Large intestine (tissue), 12 donors: ENCODE data around the gene CAMKK1. TPM values are rescaled to one million over a fixed set of nuclear protein-coding genes. Genes with fewer than 3 reads are reported as not detected.

Experiments used
- DNase-seq, 2 donors: peaks; one replicate each; pipeline versions ENCODE4 v3.0.0 to v3.0.0-alpha.2; 2013
- H3K27ac ChIP-seq: one replicate; pipeline ENCODE4 v1.5.1; 2013; ENCODE audit warnings: low read length
- H3K27me3 ChIP-seq: 2 replicates; pipeline ENCODE4 v1.6.1; 2013; ENCODE audit warnings: low read length; ENCODE audit not compliant: control insufficient read depth, insufficient read depth
- H3K36me3 ChIP-seq: 2 replicates; pipeline ENCODE4 v1.6.1; 2013; ENCODE audit warnings: low read length; ENCODE audit not compliant: control insufficient read depth, insufficient read depth
- H3K4me1 ChIP-seq: one replicate; pipeline ENCODE4 v1.6.1; 2013; ENCODE audit warnings: low read length; ENCODE audit not compliant: control insufficient read depth, insufficient read depth
- H3K4me3 ChIP-seq: one replicate; pipeline ENCODE4 v1.5.1; 2013; ENCODE audit warnings: low read length
- H3K9me3 ChIP-seq: one replicate; pipeline ENCODE4 v1.6.1; 2013; ENCODE audit warnings: mild to moderate bottlenecking, low read depth, low read length, moderate library complexity; ENCODE audit not compliant: control insufficient read depth
- WGBS: methylation state at CpG from one replicate; pipeline ENCODE4 v1.1.5; 2013; ENCODE audit warnings: low lambda C conversion rate; ENCODE audit not compliant: insufficient coverage; 5-methylcytosine and 5-hydroxymethylcytosine counted together
- long read RNA-seq, 11 donors: transcript quantifications; one replicate each; lab custom pipeline, GENCODE V29; 2026
- polyA plus RNA-seq: library from polyadenylated mRNA; unstranded; fragments of 120-200 nt; gene quantifications from one replicate; pipeline ENCODE4 v1.2.1, GENCODE V29; 2013

The CAMKK1 gene
- 15.4 TPM for polyA plus RNA-seq
- long read RNA-seq, donor 1, partial matches to known transcripts = 0 of 1 reads
- long read RNA-seq, donor 1, other reads (novel, unspliced or antisense) = 0 of 1 reads
- long read RNA-seq, donor 2 = 0 reads
- long read RNA-seq, donor 3 = 0 reads
- long read RNA-seq, donor 4 = 0 reads
- long read RNA-seq, donor 5, partial matches to known transcripts = 0 of 1 reads
- long read RNA-seq, donor 5, other reads (novel, unspliced or antisense) = 0 of 1 reads
- long read RNA-seq, donor 6 = 0 reads
- long read RNA-seq, donor 7 = 0 reads
- long read RNA-seq, donor 8 = 0 reads
- long read RNA-seq, donor 9 = 0 reads
- long read RNA-seq, donor 10, partial matches to known transcripts = 0 of 1 reads
- long read RNA-seq, donor 10, other reads (novel, unspliced or antisense) = 0 of 1 reads
- long read RNA-seq, donor 11, partial matches to known transcripts = 0 of 1 reads
- long read RNA-seq, donor 11, other reads (novel, unspliced or antisense) = 0 of 1 reads

DNA sequence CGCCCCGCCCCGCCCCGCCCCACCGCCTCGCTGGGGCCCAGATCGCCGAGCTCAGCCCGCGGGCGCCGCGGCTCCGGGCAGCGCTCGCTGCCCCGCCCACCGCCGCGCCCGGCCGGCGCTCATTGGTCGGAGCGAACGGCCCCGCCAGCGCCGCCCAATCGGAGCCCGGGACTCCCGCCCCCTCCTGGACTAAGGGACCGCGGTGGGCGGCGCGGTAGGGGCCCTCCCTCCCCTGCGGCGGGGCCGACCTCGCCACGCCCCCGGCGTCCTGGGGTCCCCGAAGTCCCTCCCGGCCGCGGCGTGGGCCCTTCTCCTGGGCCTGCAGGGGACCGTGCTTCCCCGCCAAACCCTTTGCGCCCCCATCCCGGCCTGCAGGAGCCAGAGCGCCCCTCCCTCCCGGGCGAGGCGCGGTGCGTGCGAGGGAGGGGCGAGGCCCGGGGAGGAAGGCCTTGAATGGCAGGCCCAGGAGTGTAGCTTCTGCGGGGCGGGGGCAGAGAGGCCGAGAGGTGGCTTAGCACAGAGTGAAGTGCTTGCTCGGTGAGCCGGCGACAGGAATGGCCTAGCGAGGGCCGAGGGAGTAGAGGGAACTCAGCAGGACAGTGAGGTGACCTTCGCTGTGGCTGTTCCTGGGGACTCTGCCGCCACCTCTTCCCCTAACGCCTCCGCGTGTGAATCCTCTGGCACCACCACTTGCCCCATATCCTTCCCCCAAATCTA lies at the start of gene CAMKK1:
CAMKK1 (minus strand) TSS at position 51 of the 717 bp plus-strand sequence. CDS start 7,366 bp downstream, outside the sequence.
- H3K27ac ChIP-seq = peak within 1 kb of the TSS; percentile 88
- peaks cover 7% of the 10 kb centered on the region for H3K36me3 ChIP-seq
- peaks cover 34% of the 10 kb centered on the region for H3K4me1 ChIP-seq
- peak; percentile 88 to 96 for DNase-seq
- H3K4me3 ChIP-seq = peak within 1 kb of the TSS; percentile 50
- H3K27me3 ChIP-seq = no peaks in the 10 kb centered on the region
- WGBS = no CpG with 5 or more reads among the region's 75 CpGs
- H3K9me3 ChIP-seq = no peaks in the 10 kb centered on the region

GRCh38 chr17:3940965-3941698 lies 48.3 kb upstream of the CAMKK1 start:
- no peak for DNase-seq
- H3K9me3 ChIP-seq = no peaks in the 10 kb centered on the region
- H3K4me1 ChIP-seq = peaks cover 9% of the 10 kb centered on the region
- H3K27ac ChIP-seq = no peak overlapping the region
- peaks cover 45% of the 10 kb centered on the region for H3K36me3 ChIP-seq
- no CpG with 5 or more reads among the region's 48 CpGs for WGBS
- no peak overlapping the region for H3K4me3 ChIP-seq
- H3K27me3 ChIP-seq = no peaks in the 10 kb centered on the region

GRCh38 chr17:3937359-3937758 lies 44.5 kb upstream of the CAMKK1 start:
- Histone ChIP-seq H3K9me3 (no peaks in the 10 kb centered on the region), H3K4me1 (peaks cover 4% of the 10 kb centered on the region), H3K27ac (no peak overlapping the region), H3K36me3 (peaks cover 53% of the 10 kb centered on the region), H3K27me3 (no peaks in the 10 kb centered on the region), H3K4me3 (no peak overlapping the region)
- no peak for DNase-seq
- no CpG with 5 or more reads among the region's 17 CpGs for WGBS

- H3K9me3 ChIP-seq = no peaks in the 10 kb centered on the region
- H3K27ac ChIP-seq = no peak overlapping the region
- H3K36me3 ChIP-seq = peaks cover 39% of the 10 kb centered on the region
- peaks cover 4% of the 10 kb centered on the region for H3K4me1 ChIP-seq
- no CpG with 5 or more reads among the region's 9 CpGs for WGBS
- no peaks in the 10 kb centered on the region for H3K27me3 ChIP-seq
- DNase-seq = no peak
- no peak overlapping the region for H3K4me3 ChIP-seq
These were observed 43.0 kb upstream of the CAMKK1 start for GRCh38 chr17:3935825-3936355.

GRCh38 chr17:3935140-3935542 lies 42.3 kb upstream of the CAMKK1 start:
- H3K9me3 ChIP-seq = no peaks in the 10 kb centered on the region
- no CpG with 5 or more reads among the region's 10 CpGs for WGBS
- no peak overlapping the region for H3K27ac ChIP-seq
- peaks cover 10% of the 10 kb centered on the region for H3K4me1 ChIP-seq
- no peaks in the 10 kb centered on the region for H3K27me3 ChIP-seq
- H3K4me3 ChIP-seq = no peak overlapping the region
- H3K36me3 ChIP-seq = peaks cover 37% of the 10 kb centered on the region
- DNase-seq = peak; percentile 78 to 82

- H3K27me3 ChIP-seq = no peaks in the 10 kb centered on the region
- H3K9me3 ChIP-seq = peaks cover 9% of the 10 kb centered on the region
- peaks cover 26% of the 10 kb centered on the region for H3K36me3 ChIP-seq
- WGBS = no CpG with 5 or more reads among the region's 1 CpG
- no peak overlapping the region for H3K4me3 ChIP-seq
- DNase-seq = no peak
- peaks cover 42% of the 10 kb centered on the region for H3K4me1 ChIP-seq
- H3K27ac ChIP-seq = no peak overlapping the region
These were observed 36.9 kb upstream of the CAMKK1 start for GRCh38 chr17:3929764-3930163.

- Histone ChIP-seq H3K4me1 (peaks cover 41% of the 10 kb centered on the region), H3K36me3 (peaks cover 30% of the 10 kb centered on the region), H3K27me3 (no peaks in the 10 kb centered on the region), H3K4me3 (no peak overlapping the region), H3K9me3 (peaks cover 13% of the 10 kb centered on the region), H3K27ac (no peak overlapping the region)
- DNase-seq = no peak
- WGBS = no CpG with 5 or more reads among the region's 12 CpGs
These were observed 36.3 kb upstream of the CAMKK1 start for GRCh38 chr17:3929181-3929580.

DNA sequence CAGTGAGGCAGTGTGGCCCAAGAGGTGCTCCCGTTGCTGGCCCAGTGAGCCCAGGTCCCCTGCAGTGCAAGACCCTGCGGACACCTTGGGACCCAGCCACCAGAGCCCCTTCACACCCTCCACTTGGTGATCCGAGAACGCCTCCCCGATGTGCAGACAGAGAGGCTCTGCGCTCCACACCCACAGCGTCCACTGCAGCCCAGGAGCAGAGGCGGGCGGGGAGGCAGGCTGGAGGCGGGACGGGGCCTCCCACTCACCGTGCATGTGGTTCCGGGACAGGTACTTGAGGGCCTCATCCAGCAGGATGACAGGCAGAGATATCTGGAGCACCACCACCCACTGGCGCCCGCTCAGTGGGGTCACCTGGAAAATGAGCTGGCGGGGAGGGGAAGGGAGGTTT lies 35.6 kb upstream of the CAMKK1 start:
- peaks cover 33% of the 10 kb centered on the region for H3K36me3 ChIP-seq
- no peak overlapping the region for H3K4me3 ChIP-seq
- peaks cover 46% of the 10 kb centered on the region for H3K4me1 ChIP-seq
- H3K27ac ChIP-seq = peak overlapping the region; percentile 92
- peak in 1 of 2 donors; percentile 53 for DNase-seq
- peaks cover 13% of the 10 kb centered on the region for H3K9me3 ChIP-seq
- no peaks in the 10 kb centered on the region for H3K27me3 ChIP-seq
- WGBS = no CpG with 5 or more reads among the region's 16 CpGs

DNA sequence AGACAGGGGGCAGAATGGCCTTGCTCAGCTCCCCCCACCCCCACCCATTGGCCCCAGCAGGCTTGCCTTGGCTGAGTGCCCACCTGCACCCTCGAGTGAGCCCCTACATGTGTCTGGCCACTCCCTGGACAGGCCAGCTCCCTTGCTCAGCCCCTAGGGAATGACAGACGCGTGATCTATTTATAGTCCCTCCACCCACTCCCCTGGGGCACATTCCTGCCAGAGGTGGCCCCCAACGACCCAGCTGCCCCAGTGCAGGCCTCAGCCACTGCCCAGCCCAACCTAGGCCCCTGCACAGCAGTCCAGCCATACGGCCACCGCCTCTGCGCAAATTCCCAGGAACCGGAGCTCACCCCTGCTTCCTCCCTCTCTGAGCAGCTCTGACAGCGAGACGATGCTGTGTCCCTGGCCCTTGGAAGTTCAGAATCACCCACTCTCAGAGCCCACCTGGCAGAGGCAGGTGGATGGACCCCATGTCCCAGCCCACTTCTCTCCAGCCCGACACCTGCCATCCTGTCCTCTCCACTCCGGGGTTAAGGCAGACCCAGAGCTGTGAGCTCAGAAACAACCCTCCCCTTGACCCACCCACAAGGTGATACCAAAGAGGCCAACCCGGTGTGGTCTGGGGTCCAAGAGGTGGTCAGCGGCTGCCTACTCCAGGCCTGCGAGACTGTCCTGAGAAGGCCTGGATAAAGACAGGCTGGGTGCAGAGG lies 34.9 kb upstream of the CAMKK1 start:
- H3K9me3 ChIP-seq = peaks cover 13% of the 10 kb centered on the region
- H3K4me1 ChIP-seq = peaks cover 48% of the 10 kb centered on the region
- H3K27me3 ChIP-seq = no peaks in the 10 kb centered on the region
- DNase-seq = peak; percentile 89 to 90
- WGBS = no CpG with 5 or more reads among the region's 15 CpGs
- H3K27ac ChIP-seq = peak overlapping the region; percentile 92
- H3K4me3 ChIP-seq = no peak overlapping the region
- peaks cover 33% of the 10 kb centered on the region for H3K36me3 ChIP-seq
